HG03575 (cell line): ENCODE data around the gene ELAVL3.
"Not testable (repeated sequence)": the region's sequence is repeated elsewhere in the genome, so short reads cannot be mapped to it uniquely, and the experiment has no call there.

Experiments
- ATAC-seq: cut with Tn5 transposase; IDR thresholded peaks from one replicate; pipeline ENCODE4 v1.9.1; 2021; ENCODE audit not compliant: unreplicated experiment, insufficient number of reproducible peaks, low FRiP score; ENCODE audit errors: extremely low read depth

Gene ELAVL3

GRCh38 chr19:11464333-11465265 lies 16.2 kb downstream of the ELAVL3 start:
- ATAC-seq, result no peak

- ATAC-seq, result no peak
Measured at GRCh38 chr19:11463391-11463790, 17.5 kb downstream of the ELAVL3 start.

GRCh38 chr19:11461453-11461852 lies 19.4 kb downstream of the ELAVL3 start:
- no peak for ATAC-seq

GRCh38 chr19:11460207-11460606 lies 20.6 kb downstream of the ELAVL3 start:
- no peak for ATAC-seq

- ATAC-seq, result not testable (repeated sequence)
Measured at GRCh38 chr19:11458912-11459311, 21.9 kb downstream of the ELAVL3 start.

GRCh38 chr19:11458236-11458900 lies 22.5 kb downstream of the ELAVL3 start:
- ATAC-seq, result no peak

GRCh38 chr19:11457831-11458230 lies 23.0 kb downstream of the ELAVL3 start:
- no peak for ATAC-seq

GRCh38 chr19:11457115-11457514 lies 23.7 kb downstream of the ELAVL3 start:
- no peak for ATAC-seq

- ATAC-seq, result no peak
Measured at GRCh38 chr19:11456659-11457058, 24.2 kb downstream of the ELAVL3 start.

GRCh38 chr19:11455233-11455554 lies 25.7 kb downstream of the ELAVL3 start:
- ATAC-seq, result not testable (repeated sequence)

GRCh38 chr19:11453468-11454341 lies 27.1 kb downstream of the ELAVL3 start:
- ATAC-seq, result no peak

GRCh38 chr19:11452620-11453310 lies 28.1 kb downstream of the ELAVL3 start:
- no peak for ATAC-seq

GRCh38 chr19:11451871-11452619 lies 28.8 kb downstream of the ELAVL3 start:
- ATAC-seq, result no peak

GRCh38 chr19:11451327-11451870 lies 29.4 kb downstream of the ELAVL3 start:
- ATAC-seq, result no peak

GRCh38 chr19:11450570-11451326 lies 30.1 kb downstream of the ELAVL3 start:
- ATAC-seq, result no peak

- no peak for ATAC-seq
Measured at GRCh38 chr19:11448923-11449554, 31.8 kb downstream of the ELAVL3 start.

- no peak for ATAC-seq
Measured at GRCh38 chr19:11448410-11448809, 32.4 kb downstream of the ELAVL3 start.
